NB4 (cell line): ENCODE results near the gene DUSP22.

Source experiments
- DNase-seq: peaks from one replicate; pipeline ENCODE4 v3.0.0; 2010; ENCODE audit warnings: low read depth
- H3K4me3 ChIP-seq: one replicate; pipeline ENCODE4 v1.5.1; 2011; ENCODE audit warnings: mild to moderate bottlenecking, low read depth, low read length, moderate library complexity
- CTCF ChIP-seq: IDR thresholded peaks from one replicate; pipeline ENCODE4 v1.5.1; 2012; ENCODE audit warnings: low read depth, low read length
- MYC ChIP-seq: IDR thresholded peaks from 2 replicates; pipeline ENCODE4 v1.6.1; 2011; ENCODE audit warnings: low read depth, low read length
- POLR2A ChIP-seq: IDR thresholded peaks from 2 replicates; pipeline ENCODE4 v1.6.1; 2011; ENCODE audit warnings: mild to moderate bottlenecking; ENCODE audit not compliant: insufficient read length; ENCODE audit errors: extremely low read depth
- TF ChIP-seq, protein P1 (sequence below): IDR thresholded peaks from 2 replicates; pipeline ENCODE4 v1.6.1; 2011; ENCODE audit warnings: low read depth, low read length

DUSP22 gene

GRCh38 chr6:393391-394221, 101.3 kb downstream of the DUSP22 start:
- no peak for DNase-seq
- TF ChIP-seq POLR2A (no peak), CTCF (no peak), MYC (no peak)
- TF ChIP-seq, protein P1, sequence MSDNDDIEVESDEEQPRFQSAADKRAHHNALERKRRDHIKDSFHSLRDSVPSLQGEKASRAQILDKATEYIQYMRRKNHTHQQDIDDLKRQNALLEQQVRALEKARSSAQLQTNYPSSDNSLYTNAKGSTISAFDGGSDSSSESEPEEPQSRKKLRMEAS: no peak
- H3K4me3 ChIP-seq: no peak overlapping the region

DNA sequence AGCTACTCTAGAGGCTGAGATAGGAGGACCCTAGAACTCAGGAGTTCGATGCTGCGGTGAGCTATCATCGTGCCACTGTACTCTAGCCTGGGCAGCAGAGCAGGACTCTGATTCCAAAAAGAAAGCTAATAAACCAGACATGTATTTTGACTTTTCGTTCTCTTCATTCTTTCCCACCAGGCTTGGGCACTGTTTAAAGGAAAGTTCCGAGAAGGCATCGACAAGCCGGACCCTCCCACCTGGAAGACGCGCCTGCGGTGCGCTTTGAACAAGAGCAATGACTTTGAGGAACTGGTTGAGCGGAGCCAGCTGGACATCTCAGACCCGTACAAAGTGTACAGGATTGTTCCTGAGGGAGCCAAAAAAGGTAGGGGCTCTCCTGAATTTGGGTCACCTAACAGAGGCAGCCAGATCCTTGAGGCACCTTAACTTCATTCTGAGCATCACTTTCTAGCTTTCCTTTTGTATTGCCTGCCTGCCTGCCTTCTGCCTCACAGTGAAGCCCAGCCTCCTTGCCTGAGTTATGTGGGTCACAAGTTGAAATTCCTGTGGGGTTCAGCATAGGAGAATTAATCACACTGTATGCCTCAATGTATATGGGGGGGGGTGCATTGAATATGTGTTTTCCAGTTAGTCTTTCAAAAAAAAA, 102.5 kb downstream of the DUSP22 start:
- H3K4me3 ChIP-seq: no peak overlapping the region
- TF ChIP-seq CTCF: no peak
- TF ChIP-seq MYC: no peak
- no peak for TF ChIP-seq POLR2A
- TF ChIP-seq, protein P1: no peak
- no peak for DNase-seq

- TF ChIP-seq, protein P1: no peak
- TF ChIP-seq MYC (no peak), POLR2A (no peak)
- no peak overlapping the region for H3K4me3 ChIP-seq
- DNase-seq: no peak
Observed at GRCh38 chr6:395432-396125, 103.3 kb downstream of the DUSP22 start.

DNA sequence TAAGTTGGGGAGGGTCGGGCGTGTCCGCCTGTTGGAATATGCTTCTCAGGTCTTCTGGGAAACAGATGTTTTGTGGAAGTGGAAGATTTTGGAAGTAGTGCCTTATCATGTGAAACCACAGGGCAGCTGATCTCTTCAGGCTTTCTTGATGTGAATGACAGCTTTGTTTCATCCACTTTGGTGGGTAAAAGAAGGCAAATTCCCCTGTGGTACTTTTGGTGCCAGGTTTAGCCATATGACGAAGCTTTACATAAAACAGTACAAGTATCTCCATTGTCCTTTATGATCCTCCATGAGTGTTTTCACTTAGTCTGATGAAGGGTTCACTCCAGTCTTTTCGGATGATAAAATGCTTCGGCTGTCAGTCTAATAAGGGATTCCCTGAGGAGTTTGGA, 103.8 kb downstream of the DUSP22 start:
- H3K4me3 ChIP-seq: no peak overlapping the region
- DNase-seq: no peak

DNA sequence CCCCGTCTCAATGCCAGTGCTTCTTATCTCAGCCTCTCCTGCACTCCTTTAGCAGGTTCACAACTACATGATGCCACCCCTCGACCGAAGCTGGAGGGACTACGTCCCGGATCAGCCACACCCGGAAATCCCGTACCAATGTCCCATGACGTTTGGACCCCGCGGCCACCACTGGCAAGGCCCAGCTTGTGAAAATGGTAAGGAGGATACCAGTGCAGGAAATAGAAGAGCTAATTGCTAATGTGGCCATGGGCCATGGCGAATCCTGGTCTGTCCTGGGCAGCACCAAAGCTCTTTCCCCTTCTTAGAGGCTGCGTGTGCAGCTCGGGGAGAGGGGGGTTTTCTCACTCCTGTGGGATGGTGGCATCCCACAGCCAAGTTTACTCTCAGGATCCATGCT, 104.8 kb downstream of the DUSP22 start:
- no peak for DNase-seq
- no peak overlapping the region for H3K4me3 ChIP-seq
- TF ChIP-seq MYC: no peak
- no peak for TF ChIP-seq POLR2A

More for the DNA sequence above, 103.8 kb downstream of the DUSP22 start:
- TF ChIP-seq MYC (no peak), POLR2A (no peak), CTCF (no peak)
- TF ChIP-seq, protein P1: no peak

GRCh38 chr6:397604-398003, 105.3 kb downstream of the DUSP22 start:
- DNase-seq: no peak
- no peak overlapping the region for H3K4me3 ChIP-seq
- TF ChIP-seq POLR2A (no peak), CTCF (no peak), MYC (no peak)
- TF ChIP-seq, protein P1: no peak
